Keratinocyte (primary cell): ENCODE results near the gene PCDH15. TPM values are rescaled to one million over a fixed set of nuclear protein-coding genes. Genes with fewer than 3 reads are reported as not detected.
A peak's percentile ranks its signal among the peaks of the same experiment; 100 is the strongest.

Experiments used
- DNase-seq: peaks from one replicate; pipeline ENCODE4 v3.0.0-alpha.2; 2011; ENCODE audit warnings: low read depth, missing footprints, low spot score
- FAIRE-seq: peaks from 2 replicates; lab custom pipeline; 2011; peaks lifted over from hg19 to GRCh38; lab: Jason Lieb, UNC
- H2AFZ ChIP-seq: 2 replicates; pipeline ENCODE4 v1.6.0; 2012; ENCODE audit warnings: low read length, control low read depth, inconsistent platforms; ENCODE audit not compliant: control insufficient read depth
- H3K27ac ChIP-seq: 2 replicates; pipeline ENCODE4 v1.5.1; 2011; ENCODE audit warnings: low read length; ENCODE audit not compliant: control insufficient read depth, insufficient read depth
- H3K27me3 ChIP-seq: 3 replicates; pipeline ENCODE4 v1.6.0; 2011; ENCODE audit warnings: low read length; ENCODE audit not compliant: control insufficient read depth, insufficient read depth; ENCODE audit errors: extremely low read depth
- H3K36me3 ChIP-seq, 2 experiments: 2 replicates in 1 of 2; 3 replicates in 1 of 2; pipeline ENCODE4 v1.5.1; 2011; ENCODE audit warnings: low read length in 2 of 2, mild to moderate bottlenecking in 1 of 2; ENCODE audit not compliant: control insufficient read depth in 2 of 2, insufficient read depth in 2 of 2; ENCODE audit errors: extremely low read depth in 1 of 2
- H3K4me1 ChIP-seq: 3 replicates; pipeline ENCODE4 v1.5.1; 2011; ENCODE audit warnings: low read length; ENCODE audit not compliant: control insufficient read depth, insufficient read depth; ENCODE audit errors: extremely low read depth
- H3K4me2 ChIP-seq: 3 replicates; pipeline ENCODE4 v1.6.0; 2011; ENCODE audit warnings: low read depth, low read length; ENCODE audit not compliant: control insufficient read depth, insufficient read depth; ENCODE audit errors: extremely low read depth
- H3K4me3 ChIP-seq, 3 experiments: fragments of 200-600 bp in 1 of 3; sonication (generic) in 1 of 3; 2 replicates in 2 of 3; 3 replicates in 1 of 3; pipeline ENCODE4 v1.5.1; 2011 to 2016; ENCODE audit warnings: low read length in 3 of 3, mild to moderate bottlenecking in 3 of 3, control low read depth in 2 of 3, inconsistent platforms in 1 of 3, low read depth in 1 of 3, mixed read lengths in 1 of 3, mixed run types in 1 of 3, moderate library complexity in 1 of 3; ENCODE audit not compliant: control insufficient read depth in 2 of 3, insufficient read depth in 2 of 3; ENCODE audit errors: extremely low read depth in 1 of 3
- H3K79me2 ChIP-seq: 2 replicates; pipeline ENCODE4 v1.6.0; 2012; ENCODE audit warnings: low read length; ENCODE audit not compliant: control insufficient read depth, insufficient read depth
- H3K9ac ChIP-seq: 3 replicates; pipeline ENCODE4 v1.6.0; 2011; ENCODE audit warnings: low read length; ENCODE audit not compliant: control insufficient read depth, insufficient read depth; ENCODE audit errors: extremely low read depth
- H3K9me1 ChIP-seq: 3 replicates; pipeline ENCODE4 v1.6.0; 2011; ENCODE audit warnings: low read length; ENCODE audit not compliant: control insufficient read depth, insufficient read depth; ENCODE audit errors: extremely low read depth
- H3K9me3 ChIP-seq: 2 replicates; pipeline ENCODE4 v1.5.1; 2012; ENCODE audit warnings: low read depth, low read length; ENCODE audit not compliant: control insufficient read depth
- H4K20me1 ChIP-seq: 3 replicates; pipeline ENCODE4 v1.6.0; 2011; ENCODE audit warnings: low read length; ENCODE audit not compliant: control insufficient read depth, insufficient read depth; ENCODE audit errors: extremely low read depth
- EZH2 ChIP-seq: IDR thresholded peaks from one replicate; pipeline ENCODE4 v1.6.1; 2012; ENCODE audit warnings: inconsistent platforms, mild to moderate bottlenecking, low read length, moderate library complexity
- dilution Hi-C: fragments of 300-500 bp; cut with MboI; formaldehyde crosslinking; loops from one replicate; pipeline ENCODE4 v1.7.0; 2020; ENCODE audit warnings: low sequenced_read_pairs; ENCODE audit not compliant: extremely low pct_ligation_motif_present
- polyA plus RNA-seq, 5 experiments: library from polyadenylated mRNA; depleted of rRNA in 3 of 5; stranded (reverse) in 3 of 5; stranded (forward) in 1 of 5; unstranded in 1 of 5; fragments of >200 nt; gene quantifications; 1 replicate in 1 of 5; 2 replicates in 3 of 5; 3 replicates in 1 of 5; pipeline versions ENCODE4 v1.2.1 to v1.2.3, GENCODE V29; 2011 to 2012; ENCODE audit warnings: missing spikeins in 2 of 5, low read depth in 1 of 5, low replicate concordance in 1 of 5
- TF ChIP-seq, protein P1 (sequence below), 3 experiments: IDR thresholded peaks in 1 of 3; conservative IDR thresholded peaks in 1 of 3; optimal IDR thresholded peaks in 1 of 3; 2 replicates in 2 of 3; 3 replicates in 1 of 3; pipeline versions ENCODE3 to v1.5.1; 2011; ENCODE audit warnings: low read length in 3 of 3, mild to moderate bottlenecking in 3 of 3, moderate library complexity in 2 of 3, control low read depth in 1 of 3, inconsistent platforms in 1 of 3; ENCODE audit not compliant: insufficient read depth in 2 of 3; ENCODE audit errors: extremely low read depth in 1 of 3

The PCDH15 gene
- polyA plus RNA-seq, 1 donor (not counting 4 experiments of a cell fraction or from before 2014, with no cell fraction given): not detected

DNA sequence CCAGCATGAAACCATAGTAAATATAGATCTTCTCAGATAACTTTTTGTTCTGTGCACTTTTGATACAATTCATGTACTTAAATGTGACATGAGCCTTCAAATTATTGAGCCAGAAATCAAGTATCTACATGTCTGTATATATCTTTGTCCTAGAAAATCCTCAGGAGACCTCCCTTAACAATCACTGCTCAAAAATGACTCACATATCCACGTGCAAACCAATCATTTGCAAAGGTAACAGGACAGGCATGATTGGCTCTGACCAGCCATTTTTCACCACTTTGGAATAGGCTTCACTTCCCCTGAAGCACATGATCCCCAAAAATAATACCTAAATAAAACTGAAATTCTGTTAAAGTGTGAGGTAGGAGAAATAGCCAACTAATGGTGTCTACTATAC lies 902.5 kb downstream of the PCDH15 start:
- no peak for FAIRE-seq
- H3K79me2 ChIP-seq: no peaks in the 10 kb centered on the region
- dilution Hi-C loops: no loop called here

DNA sequence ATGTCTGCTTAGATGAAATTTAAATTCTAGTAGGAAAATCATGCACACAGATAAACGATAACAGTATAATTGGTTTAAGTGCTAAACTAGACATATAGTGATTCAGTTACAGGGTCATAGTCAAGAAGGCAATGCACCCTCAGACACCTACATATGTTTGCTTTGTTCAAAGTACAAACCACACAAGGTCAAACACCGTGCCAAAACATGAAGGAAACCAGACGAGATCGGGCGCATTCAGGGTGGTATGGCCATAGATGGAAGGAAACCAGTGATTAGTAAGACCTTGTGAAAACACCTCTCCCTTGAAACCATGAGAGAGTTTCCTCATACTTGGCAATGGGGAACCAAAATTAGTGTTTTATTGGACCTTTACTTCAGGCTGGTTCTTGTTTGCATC lies 906.9 kb downstream of the PCDH15 start:
- no peak for TF ChIP-seq EZH2
- TF ChIP-seq, protein P1, sequence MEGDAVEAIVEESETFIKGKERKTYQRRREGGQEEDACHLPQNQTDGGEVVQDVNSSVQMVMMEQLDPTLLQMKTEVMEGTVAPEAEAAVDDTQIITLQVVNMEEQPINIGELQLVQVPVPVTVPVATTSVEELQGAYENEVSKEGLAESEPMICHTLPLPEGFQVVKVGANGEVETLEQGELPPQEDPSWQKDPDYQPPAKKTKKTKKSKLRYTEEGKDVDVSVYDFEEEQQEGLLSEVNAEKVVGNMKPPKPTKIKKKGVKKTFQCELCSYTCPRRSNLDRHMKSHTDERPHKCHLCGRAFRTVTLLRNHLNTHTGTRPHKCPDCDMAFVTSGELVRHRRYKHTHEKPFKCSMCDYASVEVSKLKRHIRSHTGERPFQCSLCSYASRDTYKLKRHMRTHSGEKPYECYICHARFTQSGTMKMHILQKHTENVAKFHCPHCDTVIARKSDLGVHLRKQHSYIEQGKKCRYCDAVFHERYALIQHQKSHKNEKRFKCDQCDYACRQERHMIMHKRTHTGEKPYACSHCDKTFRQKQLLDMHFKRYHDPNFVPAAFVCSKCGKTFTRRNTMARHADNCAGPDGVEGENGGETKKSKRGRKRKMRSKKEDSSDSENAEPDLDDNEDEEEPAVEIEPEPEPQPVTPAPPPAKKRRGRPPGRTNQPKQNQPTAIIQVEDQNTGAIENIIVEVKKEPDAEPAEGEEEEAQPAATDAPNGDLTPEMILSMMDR (optimal IDR thresholded peaks at IDR 0.05 in 1 of 3, IDR thresholded peaks at IDR 0.05 in 1 of 3, conservative IDR thresholded peaks at IDR 0.05 in 1 of 3; ENCODE audit: extremely low read depth in 1 of 3, insufficient read depth in 2 of 3, low read length in 3 of 3): no peak
- Histone ChIP-seq H3K79me2 (no peaks in the 10 kb centered on the region), H3K9ac (no peak overlapping the region), H3K4me1 (peaks cover 4% of the 10 kb centered on the region), H3K4me3 (no peak overlapping the region), H3K4me2 (no peak overlapping the region), H4K20me1 (no peaks in the 10 kb centered on the region), H3K36me3 (no peaks in the 10 kb centered on the region), H3K9me3 (no peaks in the 10 kb centered on the region), H3K9me1 (no peaks in the 10 kb centered on the region), H2AFZ (no peak overlapping the region), H3K27me3 (no peaks in the 10 kb centered on the region), H3K27ac (no peak overlapping the region)
- dilution Hi-C loops: no loop called here
- FAIRE-seq (no peak), DNase-seq (no peak)

More for the DNA sequence above, 902.5 kb downstream of the PCDH15 start:
- no peaks in the 10 kb centered on the region for H3K9me3 ChIP-seq
- no peaks in the 10 kb centered on the region for H3K36me3 ChIP-seq
- no peak overlapping the region for H3K4me3 ChIP-seq
- peak overlapping the region; percentile 62 for H2AFZ ChIP-seq
- no peaks in the 10 kb centered on the region for H3K9me1 ChIP-seq
- DNase-seq: no peak
- no peaks in the 10 kb centered on the region for H4K20me1 ChIP-seq
- no peaks in the 10 kb centered on the region for H3K27me3 ChIP-seq
- H3K9ac ChIP-seq: no peak overlapping the region
- no peak for TF ChIP-seq EZH2
- TF ChIP-seq, protein P1 (optimal IDR thresholded peaks at IDR 0.05 in 1 of 3, IDR thresholded peaks at IDR 0.05 in 1 of 3, conservative IDR thresholded peaks at IDR 0.05 in 1 of 3; ENCODE audit: extremely low read depth in 1 of 3, insufficient read depth in 2 of 3, low read length in 3 of 3): no peak
- H3K27ac ChIP-seq: no peak overlapping the region
- peaks cover 8% of the 10 kb centered on the region for H3K4me1 ChIP-seq
- no peak overlapping the region for H3K4me2 ChIP-seq
